GM06990 (cell line): ENCODE results near the gene GREB1.

ENCODE experiments used
- DNase-seq: peaks from one replicate; pipeline ENCODE4 v3.0.0-alpha.2; 2011; ENCODE audit not compliant: insufficient read length; ENCODE audit errors: extremely low read depth
- H3K27me3 ChIP-seq: replicated peaks from 2 replicates; pipeline ENCODE4 v1.6.0; 2011; ENCODE audit warnings: low read length; ENCODE audit not compliant: control insufficient read depth, insufficient read depth
- H3K36me3 ChIP-seq: 2 replicates; pipeline ENCODE4 v1.5.1; 2011; ENCODE audit warnings: low read length; ENCODE audit not compliant: control insufficient read depth, insufficient read depth
- H3K4me3 ChIP-seq: replicated peaks from 2 replicates; pipeline ENCODE4 v1.5.1; 2011; ENCODE audit warnings: low read depth, mild to moderate bottlenecking, control low read depth, low read length
- TF ChIP-seq, protein P1 (sequence below): IDR thresholded peaks from 2 replicates; pipeline ENCODE4 v1.5.1; 2011; ENCODE audit warnings: low read length, control low read depth, mild to moderate bottlenecking, inconsistent platforms; ENCODE audit not compliant: insufficient read depth, poor library complexity, severe bottlenecking

GREB1 gene

DNA sequence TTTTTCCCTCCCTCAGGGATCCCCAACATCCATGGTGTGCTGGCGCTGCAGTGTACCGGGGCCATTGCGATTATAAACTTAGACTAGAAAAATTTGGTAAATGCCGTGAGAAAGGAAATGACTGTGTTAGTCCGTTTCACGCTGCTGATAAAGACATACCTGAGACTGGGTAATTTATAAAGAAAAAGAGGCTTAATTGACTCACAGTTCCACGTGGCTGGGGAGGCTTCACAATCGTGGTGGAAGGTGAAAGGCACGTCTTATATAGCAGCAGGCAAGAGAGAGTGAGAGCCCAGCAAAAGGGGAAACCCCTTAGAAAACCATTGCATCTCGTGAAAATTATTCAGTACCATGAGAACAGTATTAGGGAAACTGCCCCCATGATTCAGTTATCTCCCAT is 91.8 kb downstream of the GREB1 start:
- no peaks in the 10 kb centered on the region for H3K36me3 ChIP-seq

DNA sequence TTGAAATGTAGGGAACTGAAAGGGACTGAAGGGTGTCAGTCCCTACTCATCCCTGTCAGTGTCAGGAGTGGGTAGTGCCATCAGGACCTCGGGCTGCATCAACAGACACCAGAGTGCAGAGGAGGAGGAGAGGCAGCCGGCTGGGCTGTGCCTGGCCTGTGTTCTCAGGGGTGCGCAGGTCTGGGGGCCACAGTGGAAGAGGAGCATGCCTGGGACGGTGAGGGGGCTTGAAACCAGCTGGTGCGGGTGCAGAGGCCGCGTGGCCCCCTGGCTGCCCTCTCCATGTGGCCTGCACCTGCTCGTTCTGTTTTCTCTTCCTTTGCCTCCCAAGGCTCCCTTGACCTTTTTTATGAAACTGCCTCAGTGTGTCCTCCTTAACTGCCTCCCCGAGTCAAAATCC is 94.8 kb downstream of the GREB1 start:
- H3K27me3 ChIP-seq: no peaks in the 10 kb centered on the region
- H3K4me3 ChIP-seq: no peak overlapping the region
- DNase-seq: no peak
- H3K36me3 ChIP-seq: no peaks in the 10 kb centered on the region
- TF ChIP-seq, protein P1, sequence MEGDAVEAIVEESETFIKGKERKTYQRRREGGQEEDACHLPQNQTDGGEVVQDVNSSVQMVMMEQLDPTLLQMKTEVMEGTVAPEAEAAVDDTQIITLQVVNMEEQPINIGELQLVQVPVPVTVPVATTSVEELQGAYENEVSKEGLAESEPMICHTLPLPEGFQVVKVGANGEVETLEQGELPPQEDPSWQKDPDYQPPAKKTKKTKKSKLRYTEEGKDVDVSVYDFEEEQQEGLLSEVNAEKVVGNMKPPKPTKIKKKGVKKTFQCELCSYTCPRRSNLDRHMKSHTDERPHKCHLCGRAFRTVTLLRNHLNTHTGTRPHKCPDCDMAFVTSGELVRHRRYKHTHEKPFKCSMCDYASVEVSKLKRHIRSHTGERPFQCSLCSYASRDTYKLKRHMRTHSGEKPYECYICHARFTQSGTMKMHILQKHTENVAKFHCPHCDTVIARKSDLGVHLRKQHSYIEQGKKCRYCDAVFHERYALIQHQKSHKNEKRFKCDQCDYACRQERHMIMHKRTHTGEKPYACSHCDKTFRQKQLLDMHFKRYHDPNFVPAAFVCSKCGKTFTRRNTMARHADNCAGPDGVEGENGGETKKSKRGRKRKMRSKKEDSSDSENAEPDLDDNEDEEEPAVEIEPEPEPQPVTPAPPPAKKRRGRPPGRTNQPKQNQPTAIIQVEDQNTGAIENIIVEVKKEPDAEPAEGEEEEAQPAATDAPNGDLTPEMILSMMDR: no peak

More for the DNA sequence above, 91.8 kb downstream of the GREB1 start:
- Histone ChIP-seq H3K27me3 (no peaks in the 10 kb centered on the region; the same call in 1 of the 2 replicates), H3K4me3 (no peak overlapping the region)
- DNase-seq: no peak
- TF ChIP-seq, protein P1: no peak

DNA sequence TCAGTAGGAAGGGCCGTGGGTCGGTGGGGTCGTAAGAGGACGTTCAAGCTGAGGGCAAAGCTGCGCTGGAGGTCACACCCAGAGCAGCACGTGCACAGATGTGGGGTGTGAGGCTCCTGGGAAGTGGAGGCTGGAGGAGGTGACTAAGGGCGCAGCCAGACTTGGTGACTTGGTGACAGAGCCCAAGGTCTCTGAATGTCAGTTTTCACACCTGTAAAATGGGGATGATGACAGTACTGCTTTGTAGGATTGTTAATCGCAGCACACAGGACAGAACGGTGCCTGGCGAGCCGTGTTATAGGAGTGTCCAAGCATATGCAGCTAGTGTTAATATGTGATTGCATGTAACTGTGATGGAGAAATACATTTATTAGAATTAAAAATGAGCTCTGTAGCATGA is 95.4 kb downstream of the GREB1 start:
- Histone ChIP-seq H3K36me3 (no peaks in the 10 kb centered on the region), H3K4me3 (no peak overlapping the region), H3K27me3 (no peaks in the 10 kb centered on the region; the same call in 1 of the 2 replicates)
- no peak for DNase-seq
- TF ChIP-seq, protein P1: no peak

DNA sequence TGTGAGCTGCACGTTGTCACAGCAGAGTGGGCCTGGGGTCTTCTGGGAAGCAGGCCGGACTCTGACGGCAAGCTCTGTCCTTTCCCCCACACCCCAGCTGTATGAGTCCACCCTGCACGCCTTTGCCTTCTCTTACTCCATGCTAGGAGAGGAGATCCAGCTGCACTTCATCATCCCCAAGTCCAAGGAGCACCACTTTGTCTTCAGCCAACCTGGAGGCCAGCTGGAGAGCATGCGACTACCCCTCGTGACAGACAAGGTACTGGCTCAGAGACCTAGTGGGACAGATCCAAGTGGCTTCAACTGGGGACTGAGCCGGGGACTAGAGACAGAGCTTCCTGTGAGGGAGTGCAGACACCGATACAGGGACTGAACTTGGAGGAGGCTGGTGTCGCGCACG is 96.0 kb downstream of the GREB1 start:
- Histone ChIP-seq H3K36me3 (no peaks in the 10 kb centered on the region), H3K4me3 (no peak overlapping the region), H3K27me3 (no peaks in the 10 kb centered on the region; the same call in 1 of the 2 replicates)
- TF ChIP-seq, protein P1: no peak
- DNase-seq: no peak

DNA sequence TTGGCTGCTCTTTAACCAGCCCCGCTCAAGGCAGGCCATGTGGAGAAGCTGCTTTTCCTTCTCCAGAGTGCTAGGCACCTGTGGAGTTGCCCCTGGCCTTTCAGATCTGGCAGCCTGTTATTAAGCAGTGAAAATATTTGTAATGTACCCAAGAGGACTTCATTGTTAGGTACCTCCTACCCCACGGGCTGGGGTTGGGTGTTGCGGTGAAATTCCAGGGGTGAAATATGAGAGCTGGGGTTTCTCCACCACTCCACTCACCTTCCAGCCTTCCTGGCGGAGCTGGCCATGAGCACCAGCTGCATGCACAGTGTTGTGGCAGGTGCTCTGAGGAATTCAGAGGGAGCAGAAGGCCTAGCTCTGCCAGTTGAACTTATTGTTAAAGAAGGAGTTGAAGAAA is 97.0 kb downstream of the GREB1 start:
- DNase-seq: no peak
- H3K4me3 ChIP-seq: no peak overlapping the region
- H3K27me3 ChIP-seq: no peaks in the 10 kb centered on the region; the same call in 1 of the 2 replicates
- TF ChIP-seq, protein P1: no peak
- no peaks in the 10 kb centered on the region for H3K36me3 ChIP-seq

DNA sequence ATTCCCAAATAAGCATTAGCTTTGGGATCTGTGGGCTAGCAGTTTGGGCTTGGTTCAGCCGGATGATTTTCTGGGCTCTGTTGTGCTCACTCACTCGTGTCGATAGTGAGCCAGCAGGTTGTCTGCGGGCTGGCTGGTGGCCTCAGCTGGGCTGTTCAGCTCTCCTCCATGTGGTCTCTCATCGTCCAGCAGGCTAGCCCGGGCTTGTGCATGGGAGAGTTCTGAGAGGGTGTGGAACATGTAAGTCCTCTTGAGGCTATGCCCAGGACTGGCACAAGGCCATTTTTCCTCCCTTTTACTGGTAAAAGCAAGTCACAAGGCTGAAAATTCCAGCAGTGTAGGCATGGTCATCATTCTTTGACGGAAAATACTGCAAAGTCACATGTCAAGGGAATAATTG is 97.6 kb downstream of the GREB1 start:
- TF ChIP-seq, protein P1: no peak
- H3K4me3 ChIP-seq: no peak overlapping the region
- H3K36me3 ChIP-seq: no peaks in the 10 kb centered on the region
- no peaks in the 10 kb centered on the region; the same call in 1 of the 2 replicates for H3K27me3 ChIP-seq
- DNase-seq: no peak
